NT2/D1 (cell line): ENCODE measurements around the gene POLR2J.

Experiments used
- SUZ12 ChIP-seq: IDR thresholded peaks from 2 replicates; pipeline ENCODE4 v1.6.1; 2011; ENCODE audit not compliant: insufficient read length, insufficient read depth; ENCODE audit errors: extremely low read depth
- YY1 ChIP-seq: IDR thresholded peaks from 2 replicates; pipeline ENCODE4 v1.6.1; 2011; ENCODE audit not compliant: insufficient read length, insufficient read depth
- ZNF274 ChIP-seq: IDR thresholded peaks from 2 replicates; pipeline ENCODE4 v1.6.1; 2011; ENCODE audit warnings: mild to moderate bottlenecking, low read depth, low read length

- TF ChIP-seq YY1 = no peak
- TF ChIP-seq SUZ12 = no peak
- no peak for TF ChIP-seq ZNF274
Observed at GRCh38 chr7:102463841-102464576, 14.7 kb downstream of the POLR2J start.
